Skeletal muscle tissue (tissue), 4 donors: ENCODE data around the gene CALY. TPM values are rescaled to one million over a fixed set of nuclear protein-coding genes. Genes with fewer than 3 reads are reported as not detected.

Source experiments
- H3K27ac ChIP-seq: one replicate; pipeline ENCODE4 v1.7.0; 2013; ENCODE audit warnings: mild to moderate bottlenecking, low read depth, low read length, inconsistent platforms
- H3K27me3 ChIP-seq, 3 donors: one replicate each; pipeline ENCODE4 v1.7.0; 2013; ENCODE audit warnings: low read length in 3 of 3; ENCODE audit not compliant: control insufficient read depth in 3 of 3, insufficient read depth in 3 of 3
- H3K36me3 ChIP-seq, 3 donors: one replicate each; pipeline ENCODE4 v1.7.0; 2013; ENCODE audit warnings: low read length in 3 of 3; ENCODE audit not compliant: control insufficient read depth in 3 of 3, insufficient read depth in 3 of 3
- H3K4me1 ChIP-seq, 3 donors: one replicate each; pipeline ENCODE4 v1.7.0; 2013; ENCODE audit warnings: low read length in 3 of 3, mild to moderate bottlenecking in 3 of 3; ENCODE audit not compliant: control insufficient read depth in 3 of 3, insufficient read depth in 3 of 3
- H3K4me3 ChIP-seq, 3 donors: one replicate each; pipeline ENCODE4 v1.7.0; 2013; ENCODE audit warnings: low read length in 3 of 3
- H3K9ac ChIP-seq, 3 donors: one replicate each; pipeline ENCODE4 v1.7.0; 2013; ENCODE audit warnings: low read length in 3 of 3, mild to moderate bottlenecking in 3 of 3, moderate library complexity in 2 of 3, low read depth in 1 of 3
- H3K9me3 ChIP-seq, 3 donors: one replicate each; pipeline ENCODE4 v1.7.0; 2013; ENCODE audit warnings: low read length in 3 of 3; ENCODE audit not compliant: control insufficient read depth in 3 of 3
- total RNA-seq: library from RNA; depleted of rRNA; stranded (reverse); fragments of >200 nt; gene quantifications from one replicate; pipeline ENCODE4 v1.2.3, GENCODE V29; 2014
- donor health status: Osteomylitis.

Gene CALY
- total RNA-seq, 1 donor from 2014 or later, result not detected

GRCh38 chr10:133313192-133313591, 23.5 kb downstream of the CALY start:
- H3K36me3 ChIP-seq, result peaks cover 17 to 27% (median 25%) of the 10 kb centered on the region in 3 donors
- H3K9me3 ChIP-seq, result no peaks in the 10 kb centered on the region
- H3K27ac ChIP-seq, result no peak overlapping the region
- H3K4me1 ChIP-seq, result peaks cover 3 to 13% (median 5%) of the 10 kb centered on the region in 3 donors
- no peak overlapping the region for H3K9ac ChIP-seq
- H3K4me3 ChIP-seq, result no peak overlapping the region
- H3K27me3 ChIP-seq, result no peaks in the 10 kb centered on the region

GRCh38 chr10:133312769-133313145, 23.9 kb downstream of the CALY start:
- Histone ChIP-seq H3K9me3 (no peaks in the 10 kb centered on the region), H3K4me3 (no peak overlapping the region), H3K4me1 (peaks cover 6 to 17% (median 8%) of the 10 kb centered on the region in 3 donors), H3K27me3 (no peaks in the 10 kb centered on the region), H3K9ac (no peak overlapping the region), H3K36me3 (peaks cover 17 to 27% (median 25%) of the 10 kb centered on the region in 3 donors), H3K27ac (no peak overlapping the region)

GRCh38 chr10:133312016-133312768, 24.5 kb downstream of the CALY start:
- no peak overlapping the region for H3K4me3 ChIP-seq
- no peak overlapping the region for H3K9ac ChIP-seq
- no peaks in the 10 kb centered on the region for H3K27me3 ChIP-seq
- H3K27ac ChIP-seq, result no peak overlapping the region
- peaks cover 17 to 27% (median 25%) of the 10 kb centered on the region in 3 donors for H3K36me3 ChIP-seq
- H3K4me1 ChIP-seq, result peaks cover 12 to 23% (median 14%) of the 10 kb centered on the region in 3 donors
- H3K9me3 ChIP-seq, result no peaks in the 10 kb centered on the region

- no peaks in the 10 kb centered on the region for H3K9me3 ChIP-seq
- no peak overlapping the region for H3K4me3 ChIP-seq
- H3K27me3 ChIP-seq, result no peaks in the 10 kb centered on the region
- no peak overlapping the region for H3K9ac ChIP-seq
- H3K36me3 ChIP-seq, result peaks cover 19 to 27% (median 27%) of the 10 kb centered on the region in 3 donors
- H3K4me1 ChIP-seq, result peaks cover 17 to 29% (median 19%) of the 10 kb centered on the region in 3 donors
- H3K27ac ChIP-seq, result no peak overlapping the region
Observed at GRCh38 chr10:133311570-133311969, 25.1 kb downstream of the CALY start.

- Histone ChIP-seq H3K9ac (no peak overlapping the region), H3K4me3 (no peak overlapping the region), H3K4me1 (peaks cover 20 to 34% (median 23%) of the 10 kb centered on the region in 3 donors), H3K27me3 (no peaks in the 10 kb centered on the region), H3K9me3 (no peaks in the 10 kb centered on the region), H3K36me3 (peaks cover 19 to 27% (median 27%) of the 10 kb centered on the region in 3 donors), H3K27ac (no peak overlapping the region)
Observed at GRCh38 chr10:133310789-133311188, 25.9 kb downstream of the CALY start.

- Histone ChIP-seq H3K27ac (no peak overlapping the region), H3K4me1 (peaks cover 20 to 37% (median 26%) of the 10 kb centered on the region in 3 donors), H3K9ac (no peak overlapping the region), H3K27me3 (no peaks in the 10 kb centered on the region), H3K4me3 (no peak overlapping the region), H3K36me3 (peaks cover 19 to 29% (median 27%) of the 10 kb centered on the region in 3 donors), H3K9me3 (no peaks in the 10 kb centered on the region)
Observed at GRCh38 chr10:133310399-133310755, 26.3 kb downstream of the CALY start.

- no peak overlapping the region for H3K9ac ChIP-seq
- peaks cover 20 to 37% (median 26%) of the 10 kb centered on the region in 3 donors for H3K4me1 ChIP-seq
- no peak overlapping the region for H3K27ac ChIP-seq
- H3K36me3 ChIP-seq, result peaks cover 19 to 29% (median 27%) of the 10 kb centered on the region in 3 donors
- H3K4me3 ChIP-seq, result peak overlapping the region in 1 of 3 donors; percentile 91
- no peaks in the 10 kb centered on the region for H3K9me3 ChIP-seq
- no peaks in the 10 kb centered on the region for H3K27me3 ChIP-seq
Observed at GRCh38 chr10:133309720-133310398, 26.8 kb downstream of the CALY start.

GRCh38 chr10:133309100-133309719, 27.5 kb downstream of the CALY start:
- peaks cover 19 to 29% (median 27%) of the 10 kb centered on the region in 3 donors for H3K36me3 ChIP-seq
- peak overlapping the region; percentile 91 to 93 (median 92) for H3K4me3 ChIP-seq
- H3K27ac ChIP-seq, result peak overlapping the region; percentile 93
- H3K27me3 ChIP-seq, result no peaks in the 10 kb centered on the region
- no peaks in the 10 kb centered on the region for H3K9me3 ChIP-seq
- peak overlapping the region; percentile 92 to 94 (median 92) for H3K9ac ChIP-seq
- peaks cover 20 to 37% (median 26%) of the 10 kb centered on the region in 3 donors for H3K4me1 ChIP-seq

GRCh38 chr10:133308421-133309099, 28.1 kb downstream of the CALY start, which contains the start of the genes TUBGCP2 and ZNF511:
Gene TUBGCP2, minus strand, starts transcription at chr10:133308872. Its CDS starts 5,931 bp downstream, at chr10:133302941.
Gene ZNF511, plus strand, starts transcription at chr10:133308914. Its CDS starts 30 bp downstream, at chr10:133308944.
- H3K9me3 ChIP-seq, result no peaks in the 10 kb centered on the region
- H3K9ac ChIP-seq, result peak within 1 kb of the TSS; percentile 92 to 94 (median 92)
- peaks cover 20 to 38% (median 26%) of the 10 kb centered on the region in 3 donors for H3K4me1 ChIP-seq
- H3K4me3 ChIP-seq, result peak within 1 kb of the TSS; percentile 91 to 93 (median 92)
- no peaks in the 10 kb centered on the region for H3K27me3 ChIP-seq
- peaks cover 19 to 29% (median 27%) of the 10 kb centered on the region in 3 donors for H3K36me3 ChIP-seq
- peak within 1 kb of the TSS; percentile 93 for H3K27ac ChIP-seq
